K562 treated with DMSO at 1 percent for 4 hours (cell line): ENCODE results near the gene PPP4R3A. TPM values are rescaled to one million over a fixed set of nuclear protein-coding genes. Genes with fewer than 3 reads are reported as not detected.

Source experiments
- total RNA-seq: library from RNA; unstranded; fragments of 300-600 nt; gene quantifications from 2 replicates; pipeline ENCODE4 v1.2.3, GENCODE V29; 2022; ENCODE audit not compliant: insufficient read depth

Gene PPP4R3A
- total RNA-seq, result 24.7 and 29.8 TPM in 2 replicates

GRCh38 chr14:91510171-91511042 is at the start of gene PPP4R3A:
Gene PPP4R3A (minus strand): TSS chr14:91510310. CDS start chr14:91509647, 663 bp downstream.

DNA sequence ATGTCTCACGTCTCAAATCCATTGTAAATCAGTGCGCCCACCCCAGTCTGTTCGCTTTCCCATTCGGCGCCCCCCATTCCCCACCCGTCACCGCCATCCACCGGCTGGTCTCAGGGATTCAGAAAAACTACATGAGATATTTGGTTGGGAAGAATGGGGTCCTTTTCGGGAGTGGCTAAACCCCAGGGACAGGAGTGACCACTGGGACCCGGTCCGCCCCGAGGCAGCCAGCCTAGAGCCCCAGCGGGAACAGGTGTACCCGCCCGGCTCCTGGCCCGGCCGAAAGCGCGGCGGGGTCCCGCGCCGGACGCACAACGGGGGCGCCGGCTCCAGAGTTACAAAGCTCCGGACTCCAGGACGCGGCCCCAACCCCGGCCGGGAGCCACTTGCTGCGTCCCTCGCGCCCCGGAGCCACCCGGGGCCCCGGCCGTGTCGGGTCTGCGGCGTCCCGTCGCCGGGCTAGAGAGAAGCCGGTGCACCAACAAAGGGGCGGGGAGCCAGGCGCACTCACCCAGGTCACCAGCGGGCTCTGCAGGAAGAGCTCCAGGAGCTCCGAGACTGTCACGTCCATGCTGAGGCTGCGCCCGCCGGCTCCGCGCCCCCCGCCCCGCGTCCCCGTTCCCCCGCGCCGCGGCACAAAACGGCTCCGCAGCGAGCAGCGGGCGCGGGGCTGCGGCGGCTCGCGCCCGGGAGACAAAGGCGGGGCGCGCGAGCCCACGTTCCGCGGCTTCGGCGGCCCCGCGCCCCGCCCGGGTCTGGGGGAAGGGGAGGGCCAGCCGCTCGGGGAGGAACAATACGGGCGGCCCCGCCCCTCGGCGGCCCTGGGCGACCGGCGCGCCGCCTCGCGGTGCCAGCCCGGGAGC is 92.8 kb downstream of the PPP4R3A start, which contains the start of gene CCDC88C:
Gene CCDC88C (minus strand): TSS at position 701 of the 863 bp plus-strand sequence. CDS start 130 bp downstream, at position 571.

Other genes starting within 250 kb of the PPP4R3A start
- 6.6 and 7.3 TPM in 2 replicates for gene CCDC88C, start 92.5 kb downstream of the PPP4R3A start, total RNA-seq
- gene CATSPERB, start 221.8 kb upstream of the PPP4R3A start, total RNA-seq, result 0.56 and 0.57 TPM in 2 replicates